T47D (cell line): ENCODE results near the gene CCDC87.
"Not testable (repeated sequence)": the region's sequence is repeated elsewhere in the genome, so short reads cannot be mapped to it uniquely, and the experiment has no call there.

Experiments
- DNase-seq, 2 experiments: peaks; one replicate each; pipeline versions ENCODE4 v3.0.0 to v3.0.0-alpha.2; 2011 to 2012; ENCODE audit warnings: low read depth in 1 of 2, low spot score in 1 of 2
- JUND ChIP-seq: IDR thresholded peaks from 2 replicates; pipeline ENCODE4 v1.6.1; 2012; ENCODE audit warnings: low read depth
- in situ Hi-C: cut with HindIII; loops from 2 replicates; pipeline ENCODE4 v1.10.0; 2016; ENCODE audit warnings: low sequenced_read_pairs, low pct_unique_long_range_greater_than_20kb

Gene CCDC87

GRCh38 chr11:66550887-66551286 lies 42.0 kb downstream of the CCDC87 start:
- no peak for DNase-seq
- no peak for TF ChIP-seq JUND
- in situ Hi-C loops: no loop called here

- TF ChIP-seq JUND: no peak
- no peak for DNase-seq
- in situ Hi-C loops: no loop called here
Observed at GRCh38 chr11:66549696-66550095, 43.2 kb downstream of the CCDC87 start.

GRCh38 chr11:66548774-66549630 lies 43.9 kb downstream of the CCDC87 start:
- in situ Hi-C loops: no loop called here
- no peak for TF ChIP-seq JUND
- no peak for DNase-seq

GRCh38 chr11:66548041-66548440 lies 44.8 kb downstream of the CCDC87 start:
- in situ Hi-C loops: no loop called here
- no peak for TF ChIP-seq JUND
- no peak for DNase-seq

- in situ Hi-C loops: no loop called here
- TF ChIP-seq JUND: no peak
- DNase-seq: no peak
Observed at GRCh38 chr11:66547662-66548009, 45.2 kb downstream of the CCDC87 start.

GRCh38 chr11:66546966-66547661 lies 45.7 kb downstream of the CCDC87 start:
- in situ Hi-C loops: no loop called here
- no peak for DNase-seq
- no peak for TF ChIP-seq JUND

- in situ Hi-C loops: no loop called here
- DNase-seq: no peak
- no peak for TF ChIP-seq JUND
Observed at GRCh38 chr11:66546368-66546965, 46.4 kb downstream of the CCDC87 start, which contains the start of gene ACTN3. TSS of gene ACTN3 (plus strand) at chr11:66546903. CDS start at chr11:66546938, 35 bp downstream.

GRCh38 chr11:66545701-66546367 lies 47.0 kb downstream of the CCDC87 start, which contains the start of gene ZDHHC24:
TSS of gene ZDHHC24 (minus strand) at chr11:66546048. CDS start at chr11:66546003, 45 bp downstream.
- in situ Hi-C loops: no loop called here
- peak; percentile 99 to 100 for DNase-seq
- TF ChIP-seq JUND: no peak

GRCh38 chr11:66544952-66545351 lies 47.9 kb downstream of the CCDC87 start:
- in situ Hi-C loops: not testable (repeated sequence)

GRCh38 chr11:66543263-66544107 lies 49.4 kb downstream of the CCDC87 start:
- DNase-seq: no peak
- no peak for TF ChIP-seq JUND
- in situ Hi-C loops: no loop called here

More at GRCh38 chr11:66544952-66545351, 47.9 kb downstream of the CCDC87 start:
- DNase-seq: not testable (repeated sequence)

GRCh38 chr11:66542362-66542761 lies 50.5 kb downstream of the CCDC87 start:
- TF ChIP-seq JUND: no peak
- in situ Hi-C loops: no loop called here
- no peak for DNase-seq

GRCh38 chr11:66541892-66542291 lies 51.0 kb downstream of the CCDC87 start:
- in situ Hi-C loops: no loop called here
- no peak for DNase-seq
- no peak for TF ChIP-seq JUND

GRCh38 chr11:66540598-66540997 lies 52.3 kb downstream of the CCDC87 start:
- in situ Hi-C loops, DNase-seq: not testable (repeated sequence)
